ENCODE results near the gene C3orf18.

The C3orf18 gene

DNA sequence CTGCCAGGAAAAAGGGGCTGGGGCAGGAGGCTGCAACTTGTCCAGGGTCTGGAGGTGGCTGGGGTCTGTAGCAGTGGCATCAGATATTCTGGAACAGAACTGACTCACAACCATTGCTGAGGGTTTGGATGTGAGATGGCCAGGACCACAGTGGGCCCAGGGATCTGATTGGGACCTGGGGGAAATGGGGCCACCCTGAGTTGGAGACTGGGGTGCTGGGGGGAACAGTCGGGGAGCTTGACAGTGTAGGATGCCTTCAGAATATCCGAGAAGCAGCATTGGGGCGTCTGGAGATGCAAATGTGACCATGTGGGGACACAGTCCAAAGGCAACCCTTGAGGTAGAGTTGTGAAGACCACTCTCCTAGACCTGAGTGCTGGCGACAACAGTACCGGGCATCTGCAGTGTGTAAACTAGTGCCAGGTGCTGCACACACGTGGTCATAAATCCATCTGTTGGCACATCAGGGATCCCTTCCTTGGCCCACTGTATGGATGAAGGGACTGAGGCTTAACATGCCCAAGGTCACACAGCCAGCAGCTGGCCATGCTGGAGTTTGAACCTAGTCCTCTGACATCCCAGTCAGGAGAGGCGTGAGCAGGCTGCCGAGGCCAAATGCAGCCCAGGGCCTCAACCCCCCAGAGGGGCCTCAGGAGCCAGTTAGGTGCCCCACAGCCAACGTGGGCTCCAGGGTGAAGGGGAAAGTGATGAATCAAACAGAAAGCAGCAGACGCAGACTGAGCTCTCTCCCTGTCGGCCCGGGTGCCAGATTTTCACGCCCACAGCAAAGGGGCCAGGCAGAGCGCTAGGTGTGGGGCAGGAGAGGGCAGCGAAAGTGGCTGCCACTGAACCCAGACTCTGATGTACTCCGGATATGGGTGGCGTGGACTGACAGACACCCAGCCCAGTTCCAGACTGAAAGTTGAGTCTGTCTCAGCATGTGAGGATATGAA is 20.5 kb upstream of the C3orf18 start:
- TF ChIP-seq CTCF (conservative IDR thresholded peaks at IDR 0.05; ENCODE audit: low read depth) = no peak
- ChIA-PET CTCF (interaction anchor here (0.7 kb wide), 1 partner anchor 25 kb away, joined by 3 read pairs; no protein-coding TSS in a partner anchor), POLR2A (ENCODE audit: low non-redundant PET) (no interaction called here)
- DNase-seq (ENCODE audit: low spot score) = no peak
- H3K27ac ChIP-seq = peak overlapping the region; percentile 47

GRCh38 chr3:50587373-50587772 is 19.8 kb upstream of the C3orf18 start:
- peak overlapping the region; percentile 47 for H3K27ac ChIP-seq
- POLR2A ChIA-PET (ENCODE audit: low non-redundant PET) = no interaction called here
- DNase-seq (ENCODE audit: low spot score) = no peak
- no peak for TF ChIP-seq CTCF (conservative IDR thresholded peaks at IDR 0.05; ENCODE audit: low read depth)
- CTCF ChIA-PET = no interaction called here

- TF ChIP-seq CTCF (conservative IDR thresholded peaks at IDR 0.05; ENCODE audit: low read depth) = no peak
- POLR2A ChIA-PET (ENCODE audit: low non-redundant PET) = no interaction called here
- CTCF ChIA-PET = no interaction called here
- H3K27ac ChIP-seq = peak overlapping the region; percentile 47; the same call in 1 of the 2 replicates
- no peak for DNase-seq (ENCODE audit: low spot score)
Measured at GRCh38 chr3:50586763-50587070, 19.2 kb upstream of the C3orf18 start.

DNA sequence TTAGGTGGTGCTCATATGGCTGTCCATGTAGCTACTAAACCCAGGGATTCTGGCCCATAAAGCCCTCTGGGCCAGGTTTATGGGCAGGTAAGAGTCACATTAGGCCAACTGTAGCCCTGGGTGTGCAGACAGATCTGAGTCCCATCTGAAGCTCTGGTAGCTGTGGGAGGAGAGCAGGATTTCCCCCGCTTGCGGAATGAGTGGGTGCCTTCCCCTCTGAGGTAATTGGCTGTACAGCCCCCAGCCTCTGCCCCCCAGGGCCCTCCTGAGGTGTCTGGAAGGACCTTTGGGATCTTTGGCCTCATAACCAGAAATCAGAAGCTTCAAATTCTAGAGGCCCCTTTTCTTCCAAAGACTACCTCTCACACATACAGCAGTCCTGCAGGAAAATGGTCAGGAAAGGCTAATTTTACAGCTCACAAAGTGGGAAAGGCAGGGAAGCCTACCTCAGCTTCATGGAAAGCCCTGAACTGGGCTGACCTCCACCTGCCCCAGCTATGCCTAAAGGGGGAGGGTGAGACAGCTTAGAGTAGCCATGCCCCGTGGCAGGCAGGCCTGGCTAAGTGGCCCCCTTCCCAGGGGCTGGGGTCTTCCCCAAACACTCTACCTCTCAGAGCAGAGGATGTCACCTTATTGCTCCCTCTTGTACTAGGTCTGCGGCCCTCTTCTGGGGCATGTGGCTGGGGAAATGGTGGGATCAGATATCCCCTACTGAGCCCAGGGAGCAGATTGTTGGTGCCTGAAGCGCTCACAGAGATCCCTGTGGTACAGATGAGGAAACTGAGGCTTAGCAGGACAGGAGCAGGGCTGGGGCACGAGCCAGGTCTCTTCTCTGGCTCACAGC is 18.6 kb upstream of the C3orf18 start:
- TF ChIP-seq CTCF (conservative IDR thresholded peaks at IDR 0.05; ENCODE audit: low read depth) = no peak
- ChIA-PET CTCF (no interaction called here), POLR2A (ENCODE audit: low non-redundant PET) (no interaction called here)
- DNase-seq (ENCODE audit: low spot score) = no peak
- peak overlapping the region; percentile 47 for H3K27ac ChIP-seq

DNA sequence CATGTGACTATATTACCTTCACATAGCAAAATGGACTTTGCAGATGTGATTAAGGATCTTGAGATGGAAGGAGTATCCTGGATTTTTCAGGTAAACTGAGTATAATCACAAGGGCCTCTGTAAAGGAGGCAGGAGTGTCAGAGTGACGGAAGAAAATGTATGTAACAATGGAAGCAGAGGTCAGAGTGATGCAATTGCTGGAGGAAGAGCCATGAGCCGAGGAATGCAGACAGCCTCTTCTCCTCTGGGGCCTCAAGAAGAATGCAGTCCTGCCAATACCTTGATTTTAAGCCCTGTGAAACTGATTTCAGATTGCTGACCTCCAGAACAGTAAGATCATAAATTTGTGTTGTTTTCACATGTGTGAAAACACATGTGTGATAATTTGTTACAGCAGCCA is 16.8 kb upstream of the C3orf18 start:
- no peak for DNase-seq (ENCODE audit: low spot score)
- no peak overlapping the region for H3K27ac ChIP-seq
- CTCF ChIA-PET = no interaction called here
- POLR2A ChIA-PET (ENCODE audit: low non-redundant PET) = no interaction called here
- no peak for TF ChIP-seq CTCF (conservative IDR thresholded peaks at IDR 0.05; ENCODE audit: low read depth)

DNA sequence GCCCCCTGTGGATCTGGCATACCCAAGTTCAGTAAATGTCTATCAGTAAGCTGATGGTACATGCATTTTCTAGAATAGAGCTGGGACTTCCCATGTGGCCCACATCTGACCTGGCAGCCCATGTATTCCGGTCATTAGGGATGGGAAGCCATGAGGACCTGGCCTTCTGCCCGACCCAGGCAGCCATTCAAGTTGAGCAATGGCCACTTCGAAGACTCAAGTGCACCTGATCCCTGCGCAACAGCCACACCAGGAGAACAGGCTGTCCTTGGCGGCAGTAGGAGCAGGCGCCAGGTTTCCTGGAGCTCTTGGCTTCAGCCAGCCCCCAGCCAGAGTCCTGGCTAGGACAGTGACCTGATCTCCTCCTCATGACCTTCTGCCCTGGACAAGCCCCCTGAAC is 16.4 kb upstream of the C3orf18 start:
- ChIA-PET POLR2A (ENCODE audit: low non-redundant PET) (no interaction called here), CTCF (no interaction called here)
- TF ChIP-seq CTCF (conservative IDR thresholded peaks at IDR 0.05; ENCODE audit: low read depth) = no peak
- peak overlapping the region; percentile 31 for H3K27ac ChIP-seq
- no peak for DNase-seq (ENCODE audit: low spot score)

Measured in RWPE1 (cell line).